ENCODE measurements around the gene NACC2.

NACC2 gene

DNA sequence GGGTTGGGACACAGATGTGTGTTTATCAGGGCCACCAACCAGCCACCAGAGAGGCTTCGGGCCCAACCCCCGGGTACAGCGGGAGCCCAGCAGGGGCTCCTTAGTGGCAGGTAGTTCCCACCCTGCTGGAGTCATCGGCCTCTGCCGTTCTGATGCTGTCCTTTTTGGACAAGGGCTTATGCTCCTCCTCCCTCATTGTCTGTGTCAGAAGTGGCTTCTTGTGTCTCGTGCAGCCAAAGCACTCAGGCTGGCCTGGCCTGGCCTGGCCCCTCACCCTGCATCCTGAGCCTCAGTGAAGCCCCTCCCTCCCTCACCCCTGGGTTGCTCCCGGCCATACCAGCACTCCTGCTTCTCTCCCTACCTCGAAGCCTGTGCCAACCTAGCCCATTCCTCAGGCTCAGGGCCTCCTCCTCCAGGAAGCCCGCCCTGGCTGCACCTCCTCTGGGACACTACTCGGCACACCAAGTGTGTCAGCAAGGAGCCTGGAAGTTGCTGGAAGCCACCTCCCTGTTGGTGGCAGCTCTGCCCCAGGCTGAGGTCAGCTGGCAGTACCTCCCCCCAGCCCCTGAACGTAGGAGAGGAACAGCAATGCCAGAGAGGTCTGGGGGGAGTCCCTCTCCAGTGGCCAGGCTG lies 129.8 kb downstream of the NACC2 start:
- Histone ChIP-seq H3K4me3 (ENCODE audit: low read length) (no peak overlapping the region), H3K9me3 (ENCODE audit: insufficient read depth, low read depth, low read length) (no peaks in the 10 kb centered on the region), H3K4me1 (ENCODE audit: insufficient read depth, low read length) (peaks cover 7% of the 10 kb centered on the region; the same call in 1 of the 2 replicates), H3K9ac (ENCODE audit: low read depth, low read length) (no peak overlapping the region), H3K27me3 (ENCODE audit: insufficient read depth, low read length) (no peaks in the 10 kb centered on the region), H3K36me3 (ENCODE audit: insufficient read depth, low read depth, low read length) (no peaks in the 10 kb centered on the region), H3K27ac (ENCODE audit: low read length) (no peak overlapping the region)

DNA sequence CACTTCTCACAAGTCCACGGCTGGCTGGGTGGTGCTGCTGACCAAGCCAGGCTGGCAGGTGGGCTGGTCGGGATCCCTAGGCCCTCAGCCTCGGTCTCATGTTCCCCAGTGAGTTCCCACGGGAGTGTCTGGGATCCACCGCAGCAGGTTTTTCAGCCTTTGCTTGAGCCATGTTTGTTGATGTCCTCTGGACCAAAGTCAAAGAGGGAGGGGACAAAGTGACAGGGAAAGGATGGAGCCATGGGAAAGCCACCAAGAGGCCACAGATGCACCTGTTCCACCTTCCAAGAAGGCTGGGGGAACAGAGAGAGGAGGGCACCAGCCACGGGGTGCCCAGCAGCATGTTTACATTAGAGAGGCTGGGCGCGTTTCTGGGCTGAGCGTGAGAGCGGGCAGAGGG lies 131.2 kb downstream of the NACC2 start:
- Histone ChIP-seq H3K4me3 (ENCODE audit: low read length) (no peak overlapping the region), H3K36me3 (ENCODE audit: insufficient read depth, low read depth, low read length) (no peaks in the 10 kb centered on the region), H3K27me3 (ENCODE audit: insufficient read depth, low read length) (no peaks in the 10 kb centered on the region), H3K27ac (ENCODE audit: low read length) (no peak overlapping the region), H3K4me1 (ENCODE audit: insufficient read depth, low read length) (peaks cover 11% of the 10 kb centered on the region; the same call in 1 of the 2 replicates), H3K9ac (ENCODE audit: low read depth, low read length) (no peak overlapping the region), H3K9me3 (ENCODE audit: insufficient read depth, low read depth, low read length) (no peaks in the 10 kb centered on the region)

DNA sequence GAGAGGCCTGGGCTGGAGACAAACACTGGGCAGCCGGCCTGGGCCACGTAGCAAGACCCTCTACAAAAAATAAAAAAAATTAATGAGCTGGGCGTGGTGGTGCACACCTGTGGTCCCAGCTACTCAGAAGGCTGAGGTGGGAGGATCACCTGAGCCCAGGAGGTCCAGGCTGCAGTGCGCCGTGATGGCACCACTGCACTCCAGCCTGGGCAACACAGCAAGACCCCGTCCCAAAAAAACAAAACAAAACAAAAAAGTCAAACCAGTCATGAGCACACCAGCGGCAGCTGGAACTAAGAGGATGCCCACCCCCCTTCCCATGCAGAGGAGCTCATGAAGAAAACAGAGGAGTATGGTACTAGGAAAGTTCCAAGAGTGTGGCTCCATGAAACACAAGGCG lies 131.8 kb downstream of the NACC2 start:
- H3K9me3 ChIP-seq (ENCODE audit: insufficient read depth, low read depth, low read length), result no peaks in the 10 kb centered on the region
- H3K9ac ChIP-seq (ENCODE audit: low read depth, low read length), result no peak overlapping the region
- H3K4me3 ChIP-seq (ENCODE audit: low read length), result no peak overlapping the region
- no peaks in the 10 kb centered on the region for H3K27me3 ChIP-seq (ENCODE audit: insufficient read depth, low read length)
- no peaks in the 10 kb centered on the region for H3K36me3 ChIP-seq (ENCODE audit: insufficient read depth, low read depth, low read length)
- peaks cover 10% of the 10 kb centered on the region; the same call in 1 of the 2 replicates for H3K4me1 ChIP-seq (ENCODE audit: insufficient read depth, low read length)
- H3K27ac ChIP-seq (ENCODE audit: low read length), result no peak overlapping the region

DNA sequence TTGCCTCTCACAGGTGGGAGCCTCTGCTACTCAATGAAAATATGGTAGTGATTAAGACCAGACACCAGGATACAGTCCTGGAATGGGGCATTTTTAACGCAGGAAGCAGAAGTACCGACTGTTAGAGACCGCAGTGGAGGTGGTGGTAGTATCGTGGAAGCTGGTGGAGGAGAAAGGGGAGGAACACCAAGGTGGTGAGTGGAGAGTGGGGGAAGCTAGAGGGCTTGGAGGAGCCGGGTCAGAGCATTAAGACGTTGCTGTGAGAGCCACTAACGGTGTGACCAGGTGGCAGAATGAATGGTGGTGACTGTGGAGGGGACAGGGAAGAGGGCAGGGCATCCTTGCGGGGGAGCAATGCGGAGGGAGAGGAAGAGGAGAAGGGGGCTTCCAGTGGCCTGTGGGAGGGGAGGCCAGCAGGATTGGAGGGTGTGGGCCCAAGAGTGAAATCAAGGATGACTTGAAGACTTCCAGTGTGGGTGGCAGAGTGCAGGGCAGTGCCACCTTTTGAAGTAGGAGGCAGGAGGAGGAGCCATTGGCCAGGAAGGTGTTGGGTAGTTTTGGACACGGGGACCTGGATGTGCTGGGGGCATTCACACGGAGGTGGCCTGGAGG lies 132.3 kb downstream of the NACC2 start:
- Histone ChIP-seq H3K27ac (ENCODE audit: low read length) (no peak overlapping the region), H3K9ac (ENCODE audit: low read depth, low read length) (no peak overlapping the region), H3K4me1 (ENCODE audit: insufficient read depth, low read length) (peaks cover 5% of the 10 kb centered on the region; the same call in 1 of the 2 replicates), H3K4me3 (ENCODE audit: low read length) (no peak overlapping the region), H3K36me3 (ENCODE audit: insufficient read depth, low read depth, low read length) (no peaks in the 10 kb centered on the region), H3K9me3 (ENCODE audit: insufficient read depth, low read depth, low read length) (no peaks in the 10 kb centered on the region), H3K27me3 (ENCODE audit: insufficient read depth, low read length) (no peaks in the 10 kb centered on the region)

DNA sequence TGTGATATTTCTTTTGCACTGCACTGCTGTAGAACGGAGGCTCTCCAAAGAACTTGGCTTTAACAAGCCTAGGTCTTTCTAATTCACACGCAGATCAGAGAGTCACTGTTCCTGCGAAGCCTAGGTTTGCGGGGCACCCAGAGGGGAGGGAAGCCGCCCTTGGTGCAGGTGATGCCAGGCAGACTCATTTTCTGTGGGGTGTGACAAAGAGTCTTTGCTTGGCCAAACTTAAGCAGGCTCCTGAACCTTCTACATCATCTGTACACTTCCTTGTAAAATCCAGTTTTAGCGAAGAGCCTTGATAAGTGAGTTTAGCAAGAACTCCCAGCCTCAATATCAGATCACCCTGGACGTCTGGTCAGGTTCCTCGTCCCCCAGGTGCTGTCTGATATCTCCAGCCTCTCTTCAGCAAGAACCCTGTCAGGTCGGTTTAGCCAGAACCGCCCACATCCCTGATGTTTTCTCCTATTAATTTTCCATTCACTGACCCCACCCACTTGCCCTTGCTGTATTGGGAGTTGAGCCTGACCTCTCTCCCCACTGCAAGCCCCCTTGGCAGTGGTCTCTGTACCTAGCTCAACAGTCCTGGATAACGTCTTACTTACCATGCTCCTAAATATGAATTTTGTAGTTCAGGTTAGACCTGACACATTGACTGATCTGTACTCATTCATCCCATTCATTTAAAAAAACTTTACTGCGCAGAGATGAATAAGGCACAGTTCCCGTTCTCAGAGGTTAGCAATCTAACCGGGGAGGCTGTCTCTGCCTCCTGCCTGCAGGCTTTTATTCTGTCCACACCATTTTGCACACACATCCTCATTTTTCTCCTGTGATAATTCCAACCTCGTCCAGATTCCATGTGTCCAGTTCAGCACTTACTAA lies 133.0 kb downstream of the NACC2 start:
- no peaks in the 10 kb centered on the region for H3K9me3 ChIP-seq (ENCODE audit: insufficient read depth, low read depth, low read length)
- H3K4me1 ChIP-seq (ENCODE audit: insufficient read depth, low read length), result peaks cover 4% of the 10 kb centered on the region; the same call in 1 of the 2 replicates
- peak overlapping the region; percentile 65 for H3K4me3 ChIP-seq (ENCODE audit: low read length)
- no peaks in the 10 kb centered on the region for H3K36me3 ChIP-seq (ENCODE audit: insufficient read depth, low read depth, low read length)
- no peaks in the 10 kb centered on the region for H3K27me3 ChIP-seq (ENCODE audit: insufficient read depth, low read length)
- H3K9ac ChIP-seq (ENCODE audit: low read depth, low read length), result no peak overlapping the region; the same call in 1 of the 2 replicates
- H3K27ac ChIP-seq (ENCODE audit: low read length), result no peak overlapping the region

DNA sequence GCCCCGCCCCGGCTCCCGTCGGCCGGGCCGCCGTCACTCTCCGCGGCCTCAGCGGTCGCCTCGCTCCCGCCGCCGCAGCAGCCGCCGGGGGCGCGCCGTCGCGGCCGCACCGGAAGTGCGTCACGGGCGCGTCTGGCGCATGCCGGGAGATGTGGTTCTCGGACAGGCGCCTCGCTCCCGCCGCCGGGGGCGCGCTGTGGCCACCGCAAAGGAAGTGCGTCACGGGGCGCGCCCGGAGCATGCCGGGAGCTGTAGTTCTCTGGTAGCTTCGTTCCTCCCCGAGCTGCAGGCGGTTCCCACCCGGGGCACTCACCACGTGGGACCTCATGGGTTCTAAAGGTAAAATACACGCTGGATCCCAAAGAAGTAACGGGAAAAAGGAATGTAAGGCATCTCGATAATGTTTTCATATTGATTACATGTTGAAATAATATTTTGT lies 133.8 kb downstream of the NACC2 start, which contains the start of gene UBAC1:
TSS of gene UBAC1 (minus strand) at position 97 of the 439 bp plus-strand sequence. CDS start 211 bp downstream, outside the sequence.
- Histone ChIP-seq H3K4me3 (ENCODE audit: low read length) (peak within 1 kb of the TSS; percentile 86), H3K27ac (ENCODE audit: low read length) (no peak within 1 kb of the TSS), H3K36me3 (ENCODE audit: insufficient read depth, low read depth, low read length) (no peaks in the 10 kb centered on the region), H3K4me1 (ENCODE audit: insufficient read depth, low read length) (peaks cover 4% of the 10 kb centered on the region; the same call in 1 of the 2 replicates), H3K27me3 (ENCODE audit: insufficient read depth, low read length) (no peaks in the 10 kb centered on the region), H3K9ac (ENCODE audit: low read depth, low read length) (peak within 1 kb of the TSS; percentile 75), H3K9me3 (ENCODE audit: insufficient read depth, low read depth, low read length) (no peaks in the 10 kb centered on the region)

DNA sequence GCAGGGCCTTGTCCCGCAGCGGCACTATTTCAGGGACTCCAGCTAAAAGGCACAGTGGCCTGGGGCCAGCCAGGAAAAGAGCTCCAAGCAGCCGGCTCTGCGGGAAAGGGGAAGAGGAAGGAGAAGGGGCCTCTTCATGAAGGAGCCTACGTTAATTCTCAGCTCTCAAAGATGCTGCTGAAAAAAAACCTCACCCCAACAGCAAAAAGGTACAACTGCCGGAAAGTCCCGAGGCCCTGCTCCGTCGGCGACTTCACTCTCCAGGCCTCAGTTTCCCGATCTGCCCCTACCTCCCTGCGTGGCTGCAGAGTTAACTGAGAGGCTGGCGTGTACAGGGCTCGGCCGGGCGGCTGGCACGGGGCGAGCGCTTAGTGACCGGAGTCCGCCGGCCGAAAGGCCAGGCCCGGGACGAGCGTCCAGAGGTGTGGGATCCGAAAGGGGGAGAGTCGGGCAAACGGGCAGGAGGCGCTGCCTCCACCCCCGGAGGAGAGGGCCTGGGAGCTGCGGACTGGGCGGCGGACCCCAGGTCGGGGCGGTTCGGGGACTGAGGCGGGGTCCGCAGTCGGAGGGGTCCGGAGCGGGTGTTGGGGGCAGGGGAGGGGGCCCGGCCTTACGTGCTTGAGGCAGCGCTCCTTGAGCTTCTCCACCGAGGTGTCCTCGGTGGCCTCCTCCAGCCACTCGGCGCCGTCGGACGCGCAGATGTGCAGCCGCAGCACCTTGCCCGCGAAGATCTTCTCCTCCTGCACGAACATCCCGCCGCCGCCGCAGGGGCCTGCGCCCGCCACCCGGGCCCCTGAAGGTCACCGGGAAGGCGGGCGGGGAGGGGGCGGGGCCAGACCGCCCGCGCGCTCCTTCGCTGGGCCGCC lies 134.4 kb downstream of the NACC2 start:
- Histone ChIP-seq H3K27me3 (ENCODE audit: insufficient read depth, low read length) (no peaks in the 10 kb centered on the region), H3K4me3 (ENCODE audit: low read length) (peak overlapping the region; percentile 86), H3K9ac (ENCODE audit: low read depth, low read length) (peak overlapping the region; percentile 75; the same call in 1 of the 2 replicates), H3K4me1 (ENCODE audit: insufficient read depth, low read length) (peaks cover 4% of the 10 kb centered on the region; the same call in 1 of the 2 replicates), H3K27ac (ENCODE audit: low read length) (no peak overlapping the region), H3K36me3 (ENCODE audit: insufficient read depth, low read depth, low read length) (no peaks in the 10 kb centered on the region), H3K9me3 (ENCODE audit: insufficient read depth, low read depth, low read length) (no peaks in the 10 kb centered on the region)

DNA sequence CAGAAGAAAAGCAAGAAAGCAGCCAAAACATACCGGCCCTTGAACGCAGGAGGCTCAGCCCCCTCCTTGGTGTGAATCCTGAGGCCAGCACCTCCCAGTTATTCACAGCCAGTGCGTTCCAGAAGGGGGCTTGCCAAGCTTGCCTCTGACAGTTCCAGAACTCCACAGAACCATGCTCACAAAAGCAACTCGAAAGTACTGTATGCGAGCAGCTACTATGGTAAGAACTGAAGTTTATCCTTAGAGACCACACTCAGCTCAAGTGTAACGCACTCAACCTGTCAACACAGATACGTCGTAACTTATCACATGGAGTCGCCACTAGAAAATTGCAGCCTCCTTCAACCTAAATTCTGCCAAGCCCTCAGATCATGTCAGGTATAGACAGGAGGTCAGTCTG lies 135.3 kb downstream of the NACC2 start:
- Histone ChIP-seq H3K27ac (ENCODE audit: low read length) (no peak overlapping the region), H3K9me3 (ENCODE audit: insufficient read depth, low read depth, low read length) (no peaks in the 10 kb centered on the region), H3K4me1 (ENCODE audit: insufficient read depth, low read length) (peaks cover 4% of the 10 kb centered on the region; the same call in 1 of the 2 replicates), H3K27me3 (ENCODE audit: insufficient read depth, low read length) (no peaks in the 10 kb centered on the region), H3K4me3 (ENCODE audit: low read length) (peak overlapping the region; percentile 86), H3K36me3 (ENCODE audit: insufficient read depth, low read depth, low read length) (peaks cover 2% of the 10 kb centered on the region; the same call in 1 of the 2 replicates), H3K9ac (ENCODE audit: low read depth, low read length) (peak overlapping the region; percentile 75; the same call in 1 of the 2 replicates)

DNA sequence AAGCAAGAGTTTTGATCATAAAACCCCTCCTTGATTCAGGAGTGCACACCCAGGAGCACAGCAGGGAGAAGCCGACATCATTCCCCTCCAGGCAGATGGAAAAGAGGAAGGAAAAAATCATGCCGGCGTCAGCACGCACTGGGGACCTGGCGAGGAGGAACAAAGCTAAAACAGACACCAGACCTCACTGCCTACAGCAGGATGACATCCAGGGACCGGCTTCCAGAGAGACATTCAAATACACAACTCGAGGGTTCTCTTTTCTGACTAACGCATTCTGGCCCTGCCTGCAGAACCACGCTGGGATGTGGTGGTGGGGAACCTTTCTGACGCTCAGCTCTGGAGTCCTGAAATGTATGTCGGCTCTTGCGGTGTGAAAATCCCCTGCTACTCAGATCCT lies 136.6 kb downstream of the NACC2 start:
- H3K4me3 ChIP-seq (ENCODE audit: low read length), result no peak overlapping the region
- no peaks in the 10 kb centered on the region for H3K27me3 ChIP-seq (ENCODE audit: insufficient read depth, low read length)
- H3K9ac ChIP-seq (ENCODE audit: low read depth, low read length), result no peak overlapping the region
- peaks cover 4% of the 10 kb centered on the region; the same call in 1 of the 2 replicates for H3K4me1 ChIP-seq (ENCODE audit: insufficient read depth, low read length)
- no peak overlapping the region for H3K27ac ChIP-seq (ENCODE audit: low read length)
- no peaks in the 10 kb centered on the region for H3K9me3 ChIP-seq (ENCODE audit: insufficient read depth, low read depth, low read length)
- H3K36me3 ChIP-seq (ENCODE audit: insufficient read depth, low read depth, low read length), result peaks cover 13% of the 10 kb centered on the region

DNA sequence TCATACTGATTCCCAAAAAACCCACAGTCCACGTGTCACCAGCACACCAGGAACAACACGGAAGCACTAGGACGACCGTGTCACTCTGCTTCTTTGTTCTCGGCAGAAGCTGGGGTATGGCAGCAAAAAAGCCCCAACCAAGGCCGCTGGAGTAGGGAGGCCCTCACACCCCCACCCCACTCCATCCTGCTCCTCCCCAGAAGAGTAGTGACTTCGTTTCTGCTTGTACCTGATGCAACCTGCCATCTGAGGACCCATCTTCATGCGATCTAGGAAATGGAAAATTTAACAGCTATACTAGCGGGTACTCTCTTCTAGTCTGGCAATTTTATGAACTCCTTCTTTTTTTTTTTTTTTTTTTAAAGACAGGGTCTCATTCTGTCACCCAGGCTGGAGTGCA lies 137.7 kb downstream of the NACC2 start:
- no peaks in the 10 kb centered on the region for H3K27me3 ChIP-seq (ENCODE audit: insufficient read depth, low read length)
- H3K36me3 ChIP-seq (ENCODE audit: insufficient read depth, low read depth, low read length), result peaks cover 21% of the 10 kb centered on the region
- H3K4me1 ChIP-seq (ENCODE audit: insufficient read depth, low read length), result peaks cover 4% of the 10 kb centered on the region; the same call in 1 of the 2 replicates
- H3K9ac ChIP-seq (ENCODE audit: low read depth, low read length), result no peak overlapping the region
- no peak overlapping the region for H3K27ac ChIP-seq (ENCODE audit: low read length)
- no peak overlapping the region for H3K4me3 ChIP-seq (ENCODE audit: low read length)
- H3K9me3 ChIP-seq (ENCODE audit: insufficient read depth, low read depth, low read length), result no peaks in the 10 kb centered on the region

DNA sequence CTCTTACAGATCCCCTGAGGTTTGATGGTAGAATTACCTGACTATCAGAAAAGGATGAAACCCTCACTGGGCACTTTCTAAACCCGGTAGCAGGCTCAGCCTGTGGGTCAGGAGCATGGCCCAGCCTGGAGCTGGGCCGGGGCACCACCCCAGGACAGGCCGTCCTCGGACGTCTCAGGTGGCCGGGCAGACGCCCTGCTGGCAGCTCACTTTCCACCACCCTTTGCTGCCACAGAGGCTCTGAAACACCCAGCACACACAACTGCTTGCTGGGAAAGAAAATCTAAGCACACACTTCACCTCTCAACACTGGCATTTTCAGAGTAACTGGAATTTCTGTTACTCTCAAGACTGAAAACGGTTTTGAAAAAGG lies 138.3 kb downstream of the NACC2 start:
- Histone ChIP-seq H3K9ac (ENCODE audit: low read depth, low read length) (no peak overlapping the region), H3K4me3 (ENCODE audit: low read length) (no peak overlapping the region)

More for the DNA sequence above, 138.3 kb downstream of the NACC2 start:
- Histone ChIP-seq H3K4me1 (ENCODE audit: insufficient read depth, low read length) (peaks cover 4% of the 10 kb centered on the region; the same call in 1 of the 2 replicates), H3K9me3 (ENCODE audit: insufficient read depth, low read depth, low read length) (no peaks in the 10 kb centered on the region), H3K27ac (ENCODE audit: low read length) (no peak overlapping the region), H3K27me3 (ENCODE audit: insufficient read depth, low read length) (no peaks in the 10 kb centered on the region), H3K36me3 (ENCODE audit: insufficient read depth, low read depth, low read length) (peaks cover 28% of the 10 kb centered on the region)
